Measurements from ENCODE around the gene CD55.

The CD55 gene

DNA sequence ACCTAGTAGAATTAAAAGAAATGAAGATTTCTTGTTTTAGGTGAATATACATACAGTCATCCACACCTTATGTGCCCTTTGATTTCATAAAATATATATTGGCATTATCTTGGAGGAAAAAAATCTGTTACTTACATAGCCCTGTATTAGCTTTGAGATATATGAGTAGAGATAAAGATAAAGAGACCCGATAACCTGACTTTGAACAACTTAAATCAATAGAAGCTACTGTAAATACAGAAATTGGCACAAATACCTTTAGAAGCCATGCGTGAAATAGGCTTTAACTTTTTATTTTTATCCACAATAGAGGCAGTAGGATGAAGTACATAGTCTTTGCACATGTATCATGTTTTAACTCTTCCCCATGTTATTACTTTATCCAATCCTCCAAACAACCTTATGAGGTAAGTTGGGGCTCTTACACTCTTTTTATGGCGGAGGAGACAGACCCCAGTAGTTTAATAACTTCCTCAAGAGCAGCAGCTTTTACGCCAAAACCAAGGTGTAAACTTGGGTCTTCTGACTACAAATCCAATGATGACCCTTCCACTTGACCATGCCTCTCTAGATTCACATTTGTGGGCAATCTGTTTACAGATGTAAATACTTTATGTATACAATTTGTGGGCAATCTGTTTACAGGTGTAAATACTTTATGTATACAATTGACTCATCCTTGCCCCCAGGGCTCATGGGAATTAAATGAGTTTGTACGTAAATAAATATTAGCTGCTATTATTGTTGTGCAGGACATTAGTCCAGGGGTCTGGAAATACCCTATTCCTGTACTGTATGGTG is 2.1 kb downstream of the CD55 start:
- TF ChIP-seq, protein P1, sequence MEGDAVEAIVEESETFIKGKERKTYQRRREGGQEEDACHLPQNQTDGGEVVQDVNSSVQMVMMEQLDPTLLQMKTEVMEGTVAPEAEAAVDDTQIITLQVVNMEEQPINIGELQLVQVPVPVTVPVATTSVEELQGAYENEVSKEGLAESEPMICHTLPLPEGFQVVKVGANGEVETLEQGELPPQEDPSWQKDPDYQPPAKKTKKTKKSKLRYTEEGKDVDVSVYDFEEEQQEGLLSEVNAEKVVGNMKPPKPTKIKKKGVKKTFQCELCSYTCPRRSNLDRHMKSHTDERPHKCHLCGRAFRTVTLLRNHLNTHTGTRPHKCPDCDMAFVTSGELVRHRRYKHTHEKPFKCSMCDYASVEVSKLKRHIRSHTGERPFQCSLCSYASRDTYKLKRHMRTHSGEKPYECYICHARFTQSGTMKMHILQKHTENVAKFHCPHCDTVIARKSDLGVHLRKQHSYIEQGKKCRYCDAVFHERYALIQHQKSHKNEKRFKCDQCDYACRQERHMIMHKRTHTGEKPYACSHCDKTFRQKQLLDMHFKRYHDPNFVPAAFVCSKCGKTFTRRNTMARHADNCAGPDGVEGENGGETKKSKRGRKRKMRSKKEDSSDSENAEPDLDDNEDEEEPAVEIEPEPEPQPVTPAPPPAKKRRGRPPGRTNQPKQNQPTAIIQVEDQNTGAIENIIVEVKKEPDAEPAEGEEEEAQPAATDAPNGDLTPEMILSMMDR (IDR thresholded peaks at IDR 0.05; ENCODE audit: control extremely low read depth, extremely low read depth, low read depth, missing control alignments) = no peak
- ChIA-PET CTCF (interaction anchor here (3.5 kb wide), 1 partner anchor 12 kb away, joined by 21 read pairs; no protein-coding TSS in a partner anchor), POLR2A (interaction anchor here (0.7 kb wide), 1 partner anchor 12 kb away, joined by 3 read pairs; no protein-coding TSS in a partner anchor)
- DNase-seq (ENCODE audit: extremely low spot score) = no peak

DNA sequence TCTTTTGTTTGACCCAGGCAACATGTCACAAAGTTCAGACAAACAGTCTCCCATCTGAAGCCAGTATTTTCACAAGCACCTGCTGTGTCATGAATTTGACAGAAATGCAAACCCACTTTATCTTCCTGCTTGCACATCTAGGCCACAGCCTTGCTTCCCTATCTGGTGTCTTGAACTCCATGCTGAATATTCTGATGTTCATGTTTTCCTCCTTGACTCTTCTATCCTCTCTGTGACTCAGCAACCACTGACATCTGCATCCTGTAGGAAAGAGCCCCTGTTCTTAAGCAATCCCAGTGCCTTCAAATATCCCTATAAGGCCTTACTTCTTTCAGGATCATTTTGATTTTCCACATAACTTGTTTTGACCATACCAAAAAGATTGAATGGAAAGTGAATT is 6.5 kb downstream of the CD55 start:
- no peak for DNase-seq (ENCODE audit: extremely low spot score)
- ChIA-PET CTCF (no interaction called here), POLR2A (no interaction called here)
- TF ChIP-seq, protein P1 (IDR thresholded peaks at IDR 0.05; ENCODE audit: control extremely low read depth, extremely low read depth, low read depth, missing control alignments) = no peak

DNA sequence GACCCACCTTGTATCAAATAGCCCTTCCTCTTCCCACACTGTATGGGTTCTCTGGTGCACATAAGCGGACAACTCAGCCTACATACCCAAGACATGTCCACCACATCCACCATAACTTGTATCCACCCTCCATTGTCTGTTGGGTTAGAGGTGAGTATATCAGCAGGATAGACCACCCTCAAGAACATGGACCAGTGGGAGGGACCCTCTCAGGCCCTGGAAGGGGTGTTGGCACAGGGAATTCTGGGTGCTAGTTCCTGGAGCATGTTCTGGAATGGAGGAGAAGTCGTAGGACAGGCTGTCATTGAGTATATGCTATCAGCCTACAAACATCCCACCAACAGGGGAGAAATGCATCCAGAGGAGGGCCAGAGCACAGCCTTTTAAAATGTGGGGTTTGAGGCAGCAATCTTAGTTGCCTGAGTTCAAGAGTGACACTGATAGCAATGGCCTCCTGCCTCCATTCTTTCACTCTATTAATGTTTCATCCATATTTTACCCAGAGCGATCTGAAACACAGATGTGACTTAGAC is 7.5 kb downstream of the CD55 start:
- TF ChIP-seq, protein P1 (IDR thresholded peaks at IDR 0.05; ENCODE audit: control extremely low read depth, extremely low read depth, low read depth, missing control alignments) = no peak
- ChIA-PET POLR2A (interaction anchor here (1.0 to 1.9 kb wide), 2 partner anchors 8 to 76 kb away, joined by 3 to 12 read pairs; partner anchors contain the start of gene CD55), CTCF (interaction anchor here (0.9 kb wide), 1 partner anchor 76 kb away, joined by 3 read pairs; no protein-coding TSS in a partner anchor)
- no peak for DNase-seq (ENCODE audit: extremely low spot score)

DNA sequence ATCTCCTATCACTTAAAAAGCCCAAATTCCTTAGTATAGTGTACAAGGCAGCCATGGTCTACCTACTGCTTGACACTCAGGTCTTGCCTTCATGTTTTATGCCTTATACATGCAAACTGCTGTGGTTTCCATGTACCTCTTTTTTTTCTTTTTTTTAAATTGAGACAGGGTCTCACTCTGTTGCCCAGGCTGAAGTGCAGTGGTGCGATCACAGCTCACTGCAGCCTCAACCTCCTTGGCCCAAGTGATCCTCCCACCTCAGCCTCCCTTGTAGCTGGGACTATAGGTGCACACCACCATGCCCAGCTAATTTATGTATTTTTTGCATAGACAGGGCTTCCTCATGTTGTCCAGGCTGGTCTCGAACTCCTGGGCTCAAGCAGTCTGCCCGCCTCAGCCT is 8.0 kb downstream of the CD55 start:
- CTCF ChIA-PET = interaction anchor here (0.7 to 0.9 kb wide), 2 partner anchors 8 to 75 kb away, joined by 3 read pairs; partner anchors contain the start of gene CD55
- POLR2A ChIA-PET = interaction anchor here (0.7 to 1.9 kb wide), 3 partner anchors 8 to 226 kb away, joined by 3 to 12 read pairs (median 5); partner anchors contain the start of gene CD55
- no peak for DNase-seq (ENCODE audit: extremely low spot score)
- TF ChIP-seq, protein P1 (IDR thresholded peaks at IDR 0.05; ENCODE audit: control extremely low read depth, extremely low read depth, low read depth, missing control alignments) = no peak

DNA sequence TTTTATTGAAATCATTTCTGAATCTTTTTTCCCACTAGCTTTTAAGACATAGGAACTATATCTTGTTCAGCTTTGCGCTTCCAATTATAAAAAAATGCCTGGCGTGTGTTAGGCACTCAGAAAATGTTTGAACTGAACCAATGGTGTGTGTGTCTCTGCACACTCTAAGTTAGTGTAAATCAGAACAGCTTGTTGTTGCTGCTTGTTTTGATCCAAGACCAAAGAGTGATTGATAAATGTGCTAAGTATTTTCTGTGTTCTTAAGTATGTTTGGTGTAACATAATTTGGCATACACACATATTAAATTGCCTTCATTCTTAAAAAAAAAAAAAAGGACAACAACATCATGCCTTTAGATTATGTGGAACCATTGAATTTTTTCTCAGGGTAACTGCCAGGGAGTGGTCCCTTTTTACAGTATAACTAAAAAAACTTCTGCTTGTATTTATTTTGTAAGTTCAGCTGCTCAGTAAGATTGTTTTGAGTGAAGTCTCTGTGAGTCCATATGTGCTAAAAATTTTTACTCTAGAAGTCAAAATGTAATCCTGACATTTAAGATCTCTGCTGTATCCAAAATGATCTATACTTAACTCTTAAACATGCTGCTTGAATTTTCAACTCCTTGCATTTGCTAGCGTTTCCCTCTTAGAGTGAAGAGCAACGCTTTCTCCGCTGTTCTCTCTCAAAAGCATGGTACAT is 8.7 kb downstream of the CD55 start:
- TF ChIP-seq, protein P1 (IDR thresholded peaks at IDR 0.05; ENCODE audit: control extremely low read depth, extremely low read depth, low read depth, missing control alignments) = no peak
- CTCF ChIA-PET = interaction anchor here (0.7 to 0.9 kb wide), 2 partner anchors 8 to 75 kb away, joined by 3 read pairs; partner anchors contain the start of gene CD55
- POLR2A ChIA-PET = interaction anchor here (0.7 to 1.9 kb wide), 2 partner anchors 9 to 227 kb away, joined by 5 to 12 read pairs; partner anchors contain the start of gene CD55
- DNase-seq (ENCODE audit: extremely low spot score) = no peak
